OCI-LY1 (cell line): ENCODE results near the gene MYADM.

Experiments used
- H2AFZ ChIP-seq: fragments of 200-600 bp; sonication (generic), shearing (Covaris generic); 2 replicates; pipeline ENCODE4 v1.6.0; 2014; ENCODE audit warnings: antibody characterized with exemption, mild to moderate bottlenecking, low read length
- H3F3A ChIP-seq: fragments of 200-600 bp; sonication (generic), shearing (Covaris generic); 2 replicates; pipeline ENCODE4 v1.6.0; 2014; ENCODE audit warnings: mild to moderate bottlenecking, antibody characterized with exemption, low read length, moderate library complexity; ENCODE audit not compliant: insufficient read depth
- H3K27ac ChIP-seq: fragments of 200-600 bp; sonication (generic); 2 replicates; pipeline ENCODE4 v1.5.1; 2014; ENCODE audit warnings: low read length, mixed run types, mild to moderate bottlenecking, low read depth; ENCODE audit not compliant: poor library complexity, severe bottlenecking
- H3K27me3 ChIP-seq: fragments of 200-600 bp; sonication (generic); 2 replicates; pipeline ENCODE4 v1.6.0; 2014; ENCODE audit warnings: antibody characterized with exemption, mild to moderate bottlenecking, low read length, moderate library complexity; ENCODE audit not compliant: insufficient read depth
- H3K36me3 ChIP-seq: fragments of 200-600 bp; sonication (generic); 2 replicates; pipeline ENCODE4 v1.6.1; 2014; ENCODE audit warnings: mild to moderate bottlenecking, antibody characterized with exemption, low read length, moderate library complexity, mixed read lengths; ENCODE audit not compliant: insufficient read depth
- H3K4me1 ChIP-seq: fragments of 200-600 bp; sonication (generic); 2 replicates; pipeline ENCODE4 v1.5.1; 2014; ENCODE audit warnings: mild to moderate bottlenecking, low read length, moderate library complexity; ENCODE audit not compliant: insufficient read depth, severe bottlenecking
- H3K4me2 ChIP-seq: fragments of 200-600 bp; sonication (generic), shearing (Covaris generic); 2 replicates; pipeline ENCODE4 v1.6.1; 2014; ENCODE audit warnings: low read length
- H3K4me3 ChIP-seq: fragments of 200-600 bp; sonication (generic); 2 replicates; pipeline ENCODE4 v1.5.1; 2014; ENCODE audit warnings: low read length, low read depth, mild to moderate bottlenecking, mixed read lengths; ENCODE audit not compliant: poor library complexity, severe bottlenecking
- H3K79me2 ChIP-seq: fragments of 200-600 bp; shearing (Covaris generic); 2 replicates; pipeline ENCODE4 v1.6.1; 2016; ENCODE audit warnings: mixed run types, low read length, mixed read lengths; ENCODE audit not compliant: insufficient read depth
- H3K9ac ChIP-seq: fragments of 200-600 bp; sonication (generic), shearing (Covaris generic); 2 replicates; pipeline ENCODE4 v1.6.1; 2014; ENCODE audit warnings: mild to moderate bottlenecking, low read length, mixed read lengths
- H3K9me2 ChIP-seq: fragments of 200-600 bp; sonication (generic), shearing (Covaris generic); 2 replicates; pipeline ENCODE4 v1.6.1; 2014; ENCODE audit warnings: low read depth, mild to moderate bottlenecking, low read length, mixed read lengths
- H3K9me3 ChIP-seq: fragments of 200-600 bp; shearing (Covaris generic); 2 replicates; pipeline ENCODE4 v1.6.1; 2014; ENCODE audit warnings: low read length, mixed read lengths
- H4K20me1 ChIP-seq: fragments of 200-600 bp; sonication (generic), shearing (Covaris generic); 2 replicates; pipeline ENCODE4 v1.6.0; 2016; ENCODE audit warnings: mild to moderate bottlenecking, low read length; ENCODE audit not compliant: insufficient read depth
- CTCF ChIP-seq: fragments of 200-600 bp; sonication (generic), shearing (Covaris generic); IDR thresholded peaks from 2 replicates; pipeline ENCODE4 v1.5.1; 2017; ENCODE audit warnings: mild to moderate bottlenecking, antibody characterized with exemption, low read length, moderate library complexity, mixed read lengths
- EZH2 ChIP-seq: fragments of 200-600 bp; sonication (generic), shearing (Covaris generic); IDR thresholded peaks from 2 replicates; pipeline ENCODE4 v1.8.0; 2017; ENCODE audit warnings: borderline replicate concordance, mixed run types, mild to moderate bottlenecking, antibody characterized with exemption, low read length, moderate library complexity, mixed read lengths

Gene MYADM

DNA sequence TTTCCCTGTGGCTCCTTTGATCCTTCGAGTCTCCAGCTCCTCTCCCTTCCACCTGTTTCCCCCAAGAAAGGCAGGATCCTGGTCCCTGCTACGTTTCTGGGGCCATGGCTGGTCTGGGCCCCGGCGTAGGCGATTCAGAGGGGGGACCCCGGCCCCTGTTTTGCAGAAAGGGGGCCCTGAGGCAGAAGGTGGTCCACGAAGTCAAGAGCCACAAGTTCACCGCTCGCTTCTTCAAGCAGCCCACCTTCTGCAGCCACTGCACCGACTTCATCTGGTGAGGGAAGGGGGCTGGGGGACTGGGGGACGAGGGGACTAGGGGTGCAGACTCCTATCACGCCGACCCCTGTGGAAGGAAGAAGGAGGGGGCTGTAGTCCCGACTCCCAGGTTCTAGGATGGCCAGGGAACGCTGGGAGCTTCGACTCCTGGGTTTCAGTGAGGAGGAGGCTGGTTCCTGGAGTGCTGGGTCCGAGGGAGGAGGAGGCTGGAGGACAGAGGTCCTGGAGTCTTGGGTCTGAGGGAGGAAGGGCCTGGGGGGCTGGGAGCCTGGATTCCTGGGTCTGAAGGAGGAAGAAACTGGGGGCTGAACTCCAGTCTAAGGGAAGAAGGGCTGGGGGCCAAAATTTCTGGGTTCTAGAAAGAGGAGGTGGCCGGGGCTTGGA is 14.8 kb downstream of the MYADM start:
- Histone ChIP-seq H2AFZ (no peak overlapping the region), H3K4me3 (no peak overlapping the region), H3K27ac (no peak overlapping the region), H3K9me2 (no peaks in the 10 kb centered on the region), H3F3A (no peaks in the 10 kb centered on the region), H3K27me3 (no peaks in the 10 kb centered on the region), H3K36me3 (no peaks in the 10 kb centered on the region), H3K4me1 (no peaks in the 10 kb centered on the region), H4K20me1 (no peaks in the 10 kb centered on the region), H3K9me3 (no peaks in the 10 kb centered on the region), H3K4me2 (no peak overlapping the region), H3K79me2 (no peaks in the 10 kb centered on the region), H3K9ac (no peak overlapping the region)
- TF ChIP-seq CTCF (no peak), EZH2 (no peak)

DNA sequence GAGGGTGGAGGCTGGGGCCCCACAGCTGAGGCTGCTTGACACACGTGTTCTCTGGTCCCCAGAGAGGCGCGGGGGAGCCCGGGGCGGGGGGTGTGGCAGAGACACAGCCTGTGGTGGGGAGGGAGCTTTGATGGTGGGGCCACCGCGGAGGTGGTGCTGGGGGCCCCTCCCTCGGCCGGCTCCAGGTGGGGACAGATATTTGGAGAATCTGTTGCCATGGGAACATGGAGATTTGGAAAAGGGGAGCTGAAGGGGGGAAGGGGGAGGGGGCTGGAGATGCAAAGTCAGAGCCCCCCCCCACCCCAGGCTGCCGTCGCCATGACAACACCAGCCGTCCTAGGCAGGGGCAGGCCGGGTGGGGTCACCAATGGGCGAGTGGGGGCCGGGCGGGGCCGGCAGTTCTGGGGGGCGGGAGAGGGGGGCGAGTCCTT is 15.6 kb downstream of the MYADM start:
- H3K36me3 ChIP-seq = no peaks in the 10 kb centered on the region
- no peaks in the 10 kb centered on the region for H4K20me1 ChIP-seq
- TF ChIP-seq CTCF = no peak
- no peak for TF ChIP-seq EZH2
- H3K9ac ChIP-seq = no peak overlapping the region
- no peaks in the 10 kb centered on the region for H3F3A ChIP-seq
- H3K4me1 ChIP-seq = no peaks in the 10 kb centered on the region
- H3K4me2 ChIP-seq = no peak overlapping the region
- H3K9me2 ChIP-seq = no peaks in the 10 kb centered on the region
- no peaks in the 10 kb centered on the region for H3K79me2 ChIP-seq
- H3K4me3 ChIP-seq = no peak overlapping the region
- H3K9me3 ChIP-seq = no peaks in the 10 kb centered on the region
- no peaks in the 10 kb centered on the region for H3K27me3 ChIP-seq
- H3K27ac ChIP-seq = no peak overlapping the region
- no peak overlapping the region for H2AFZ ChIP-seq

DNA sequence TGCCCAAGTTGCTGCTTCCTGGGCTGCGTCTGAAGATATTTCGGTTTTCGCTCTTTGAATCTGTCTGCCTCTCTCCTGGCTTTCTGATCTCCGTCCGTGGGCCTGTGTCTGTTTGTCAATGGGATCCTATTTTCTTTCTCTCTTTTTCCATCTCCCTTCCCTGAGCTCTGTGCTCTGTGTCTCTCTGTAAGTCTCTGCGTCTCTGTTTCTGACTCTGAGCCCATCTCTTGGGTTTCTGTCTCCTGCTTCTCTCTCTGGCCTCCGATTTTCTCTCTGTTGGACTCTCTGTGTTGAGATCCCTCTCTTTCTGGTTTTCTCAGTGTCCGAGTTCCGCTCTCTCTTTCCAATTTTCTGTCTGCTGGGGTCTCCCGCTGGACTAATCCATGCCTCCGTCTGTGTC is 16.1 kb downstream of the MYADM start:
- Histone ChIP-seq H3K27me3 (no peaks in the 10 kb centered on the region), H3K79me2 (no peaks in the 10 kb centered on the region), H3K27ac (no peak overlapping the region), H3K36me3 (no peaks in the 10 kb centered on the region), H4K20me1 (no peaks in the 10 kb centered on the region), H3K4me3 (no peak overlapping the region), H2AFZ (no peak overlapping the region), H3K9me2 (no peaks in the 10 kb centered on the region), H3K9ac (no peak overlapping the region), H3K4me1 (no peaks in the 10 kb centered on the region), H3K9me3 (no peaks in the 10 kb centered on the region), H3F3A (no peaks in the 10 kb centered on the region), H3K4me2 (no peak overlapping the region)
- TF ChIP-seq EZH2 = no peak
- TF ChIP-seq CTCF = no peak
